GM10266 (cell line): ENCODE results near the gene GATA3.
A peak's percentile ranks its signal among the peaks of the same experiment; 100 is the strongest.

Experiments used
- DNase-seq: peaks from one replicate; pipeline ENCODE4 v3.0.0; 2012; ENCODE audit errors: extremely low spot score
- TF ChIP-seq, protein P1 (sequence below): IDR thresholded peaks from 2 replicates; pipeline ENCODE4 v1.5.1; 2012; ENCODE audit warnings: mild to moderate bottlenecking, low read depth; ENCODE audit not compliant: control insufficient read depth, insufficient read depth; ENCODE audit errors: missing control alignments

The GATA3 gene

DNA sequence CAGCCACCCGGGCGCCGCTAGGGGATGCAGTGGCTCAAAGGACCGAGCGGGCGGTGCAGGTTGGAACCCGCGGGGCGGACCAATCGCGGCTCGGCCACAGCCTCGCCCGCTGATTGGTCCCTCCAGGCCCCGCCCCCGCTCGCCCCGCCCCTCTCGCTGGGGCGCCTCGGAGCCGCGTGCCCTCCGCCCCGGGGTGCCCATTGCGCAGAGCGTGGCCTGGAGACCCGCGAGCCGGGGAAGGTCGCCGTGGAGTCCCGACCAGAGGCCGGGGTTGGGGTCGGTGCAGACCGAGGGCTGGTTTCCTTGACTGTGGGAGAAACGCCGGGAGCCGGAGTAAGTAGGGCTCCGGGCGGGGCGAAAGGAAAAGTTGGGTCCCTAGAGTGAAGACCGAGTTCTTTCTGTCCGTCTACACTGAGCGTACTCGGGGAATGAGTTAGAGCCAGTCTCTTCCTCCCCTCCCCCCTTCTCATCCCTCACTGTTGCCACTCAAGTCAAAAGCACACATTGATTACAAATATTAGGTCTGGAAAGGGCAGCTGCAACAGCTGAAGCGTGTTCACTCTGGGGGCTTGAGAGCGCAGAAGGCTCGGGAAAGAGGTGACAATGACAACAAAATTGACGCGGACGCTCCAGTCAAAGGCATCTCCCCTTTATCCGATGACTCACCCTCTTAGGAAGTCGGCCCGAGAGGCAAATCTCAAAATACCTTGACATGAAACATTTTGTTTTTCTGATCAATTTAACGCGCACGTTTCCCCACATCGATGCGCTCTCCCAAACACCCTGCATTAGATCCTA lies 843 bp upstream of the GATA3 start:
- TF ChIP-seq, protein P1, sequence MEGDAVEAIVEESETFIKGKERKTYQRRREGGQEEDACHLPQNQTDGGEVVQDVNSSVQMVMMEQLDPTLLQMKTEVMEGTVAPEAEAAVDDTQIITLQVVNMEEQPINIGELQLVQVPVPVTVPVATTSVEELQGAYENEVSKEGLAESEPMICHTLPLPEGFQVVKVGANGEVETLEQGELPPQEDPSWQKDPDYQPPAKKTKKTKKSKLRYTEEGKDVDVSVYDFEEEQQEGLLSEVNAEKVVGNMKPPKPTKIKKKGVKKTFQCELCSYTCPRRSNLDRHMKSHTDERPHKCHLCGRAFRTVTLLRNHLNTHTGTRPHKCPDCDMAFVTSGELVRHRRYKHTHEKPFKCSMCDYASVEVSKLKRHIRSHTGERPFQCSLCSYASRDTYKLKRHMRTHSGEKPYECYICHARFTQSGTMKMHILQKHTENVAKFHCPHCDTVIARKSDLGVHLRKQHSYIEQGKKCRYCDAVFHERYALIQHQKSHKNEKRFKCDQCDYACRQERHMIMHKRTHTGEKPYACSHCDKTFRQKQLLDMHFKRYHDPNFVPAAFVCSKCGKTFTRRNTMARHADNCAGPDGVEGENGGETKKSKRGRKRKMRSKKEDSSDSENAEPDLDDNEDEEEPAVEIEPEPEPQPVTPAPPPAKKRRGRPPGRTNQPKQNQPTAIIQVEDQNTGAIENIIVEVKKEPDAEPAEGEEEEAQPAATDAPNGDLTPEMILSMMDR: peak; percentile 98
- DNase-seq: peak; percentile 99

DNA sequence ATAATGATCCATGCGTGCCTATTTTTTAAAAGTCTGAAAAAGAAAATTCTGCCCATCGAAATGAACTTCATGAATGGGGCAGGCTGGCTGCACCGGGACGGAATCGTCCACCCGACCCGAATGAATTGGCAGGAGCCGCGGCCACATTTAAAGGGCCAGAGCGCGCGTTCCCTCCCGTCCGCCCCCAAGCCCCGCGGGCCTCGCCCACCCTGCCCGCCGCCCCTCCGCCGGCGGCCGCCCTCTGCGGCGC lies 319 bp upstream of the GATA3 start:
- TF ChIP-seq, protein P1: no peak
- no peak for DNase-seq

DNA sequence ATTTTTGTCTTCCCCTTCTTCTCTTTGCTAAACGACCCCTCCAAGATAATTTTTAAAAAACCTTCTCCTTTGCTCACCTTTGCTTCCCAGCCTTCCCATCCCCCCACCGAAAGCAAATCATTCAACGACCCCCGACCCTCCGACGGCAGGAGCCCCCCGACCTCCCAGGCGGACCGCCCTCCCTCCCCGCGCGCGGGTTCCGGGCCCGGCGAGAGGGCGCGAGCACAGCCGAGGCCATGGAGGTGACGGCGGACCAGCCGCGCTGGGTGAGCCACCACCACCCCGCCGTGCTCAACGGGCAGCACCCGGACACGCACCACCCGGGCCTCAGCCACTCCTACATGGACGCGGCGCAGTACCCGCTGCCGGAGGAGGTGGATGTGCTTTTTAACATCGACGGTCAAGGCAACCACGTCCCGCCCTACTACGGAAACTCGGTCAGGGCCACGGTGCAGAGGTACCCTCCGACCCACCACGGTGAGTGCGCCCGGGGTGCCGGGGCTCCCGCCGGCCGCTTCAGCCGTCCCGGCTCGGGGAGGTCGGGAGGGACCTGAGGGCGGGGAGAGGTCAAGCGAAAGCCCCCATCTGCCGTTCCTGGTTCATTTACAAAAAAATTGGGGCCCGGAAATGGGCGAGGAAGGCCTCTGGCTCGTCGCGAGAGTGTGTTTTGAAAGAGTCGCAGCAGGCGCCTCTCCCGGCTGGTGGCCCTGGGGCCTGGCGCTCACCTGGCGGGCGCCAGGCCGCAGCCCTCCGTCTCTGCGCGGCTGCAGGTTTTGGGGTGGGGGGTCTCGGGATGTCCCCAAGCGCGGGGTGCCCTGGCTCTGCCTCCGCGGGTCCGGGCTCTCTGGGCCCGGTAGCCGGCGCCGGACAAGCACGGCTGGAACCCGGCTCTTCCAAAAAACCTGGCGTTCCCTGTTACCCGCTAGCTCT lies 1.2 kb downstream of the GATA3 start:
- peak; percentile 72 for DNase-seq

DNA sequence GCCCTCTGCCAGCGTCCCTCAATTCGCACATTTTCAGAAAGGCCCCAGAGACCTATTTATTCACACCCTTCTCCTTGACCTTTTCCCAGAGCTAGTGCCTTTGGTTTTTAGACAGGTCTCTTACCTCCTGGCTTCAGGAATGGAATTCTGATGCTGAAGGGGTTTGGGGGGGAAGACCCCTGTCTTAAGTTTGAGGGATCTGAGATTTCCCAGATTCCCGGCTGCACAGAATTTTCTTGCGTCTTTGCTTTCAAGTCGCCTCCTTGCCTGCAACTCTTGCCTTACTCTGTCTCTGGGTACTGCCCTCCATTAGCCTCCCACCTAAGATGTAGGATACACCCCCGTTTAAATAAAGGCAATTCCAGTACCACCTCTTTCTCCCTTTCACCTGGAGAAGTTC lies 1.9 kb downstream of the GATA3 start:
- TF ChIP-seq, protein P1: no peak
- no peak for DNase-seq

More for the DNA sequence above, 1.2 kb downstream of the GATA3 start:
- TF ChIP-seq, protein P1: no peak

DNA sequence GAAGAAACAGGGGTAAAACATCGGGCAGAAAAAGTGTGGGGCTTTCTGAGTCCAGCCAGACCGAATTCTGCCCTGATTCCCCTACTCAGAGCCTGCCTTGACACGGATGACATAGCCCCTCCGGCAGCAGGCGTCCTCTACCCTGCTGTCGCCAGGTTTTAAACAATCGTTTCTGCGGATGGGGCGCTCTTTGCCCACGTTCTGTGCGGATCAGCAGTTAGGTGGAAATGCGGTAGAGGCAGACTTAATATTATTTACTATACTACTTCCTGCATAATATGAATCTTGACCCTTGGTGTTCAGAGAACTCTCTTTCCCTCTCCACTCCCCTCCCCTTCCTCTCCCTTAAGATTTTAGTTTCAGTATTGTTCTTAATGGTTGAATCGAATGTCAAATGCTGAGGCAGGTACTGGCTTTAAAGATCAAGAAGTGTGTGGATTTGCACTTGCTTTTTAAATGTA lies 2.4 kb downstream of the GATA3 start:
- DNase-seq: peak; percentile 73
- TF ChIP-seq, protein P1: peak; percentile 22

DNA sequence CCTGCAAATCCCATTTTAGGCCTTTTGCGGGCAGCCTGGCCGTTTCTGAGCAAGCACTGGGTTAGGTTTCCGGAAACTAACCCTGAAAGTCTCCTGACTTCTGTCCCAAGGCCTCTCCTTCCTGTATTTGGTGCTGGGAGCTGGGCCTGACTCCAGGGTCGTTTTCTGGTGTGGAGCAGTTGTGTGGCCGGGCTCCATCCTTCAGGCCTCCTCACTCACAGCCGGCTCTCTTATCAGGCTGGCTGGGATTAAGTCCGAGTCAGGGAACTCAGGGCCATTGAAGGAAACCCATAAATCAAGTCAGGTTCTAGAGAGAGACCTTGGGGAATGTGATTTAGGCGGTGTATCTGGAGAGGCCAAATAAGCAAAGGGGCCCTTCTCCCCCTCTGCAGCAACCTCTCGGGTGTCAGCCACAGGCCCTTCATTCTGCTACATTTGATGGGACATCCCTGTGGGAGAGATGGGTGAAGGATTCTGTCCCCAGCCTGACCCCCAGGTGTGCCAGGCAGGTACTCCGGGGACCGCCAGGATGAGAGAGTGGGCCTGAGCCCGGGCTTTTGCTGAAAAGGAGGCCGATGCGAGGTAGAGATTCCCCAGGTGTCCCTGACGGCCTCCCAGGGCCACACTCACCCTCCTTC lies 3.3 kb downstream of the GATA3 start:
- TF ChIP-seq, protein P1: no peak
- peak; percentile 21 for DNase-seq
